Stimulated activated CD8-positive, alpha-beta memory T cell treated with anti-CD3 and anti-CD28 coated beads, Interleukin-15, amount 100 ng/mL, for 1 hour (primary cell): ENCODE measurements around the gene AIG1.

Source experiments
- DNase-seq: peaks from one replicate; pipeline ENCODE4 v3.0.0-alpha.2; 2020; ENCODE audit warnings: low read depth

AIG1 gene

DNA sequence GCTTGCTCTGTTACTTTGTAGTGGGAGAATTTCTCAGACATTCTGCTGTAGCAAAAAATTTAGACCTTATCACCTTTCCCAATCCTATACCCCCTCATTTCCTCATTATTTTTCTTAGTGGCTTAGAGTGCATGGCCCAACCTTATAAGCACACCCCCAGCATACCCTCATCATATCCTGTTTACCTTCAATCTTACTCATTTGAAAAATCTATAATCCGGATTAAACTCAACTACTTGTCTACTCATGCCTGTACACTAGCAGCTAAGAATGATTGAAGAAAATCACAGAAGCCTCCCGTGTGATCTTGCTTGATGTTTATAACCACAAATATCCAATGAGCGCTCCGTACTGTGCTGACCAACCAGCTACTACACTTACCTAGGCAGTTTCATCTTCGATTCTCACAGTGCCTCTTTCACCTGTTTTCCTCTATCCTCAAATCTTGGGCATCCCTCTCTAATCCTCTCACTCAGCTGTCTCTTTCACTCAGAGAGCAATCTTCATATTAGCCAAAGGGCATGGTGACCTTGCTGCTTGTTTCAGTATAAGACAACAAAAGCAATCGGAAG is 36.6 kb downstream of the AIG1 start:
- DNase-seq, result no peak

DNA sequence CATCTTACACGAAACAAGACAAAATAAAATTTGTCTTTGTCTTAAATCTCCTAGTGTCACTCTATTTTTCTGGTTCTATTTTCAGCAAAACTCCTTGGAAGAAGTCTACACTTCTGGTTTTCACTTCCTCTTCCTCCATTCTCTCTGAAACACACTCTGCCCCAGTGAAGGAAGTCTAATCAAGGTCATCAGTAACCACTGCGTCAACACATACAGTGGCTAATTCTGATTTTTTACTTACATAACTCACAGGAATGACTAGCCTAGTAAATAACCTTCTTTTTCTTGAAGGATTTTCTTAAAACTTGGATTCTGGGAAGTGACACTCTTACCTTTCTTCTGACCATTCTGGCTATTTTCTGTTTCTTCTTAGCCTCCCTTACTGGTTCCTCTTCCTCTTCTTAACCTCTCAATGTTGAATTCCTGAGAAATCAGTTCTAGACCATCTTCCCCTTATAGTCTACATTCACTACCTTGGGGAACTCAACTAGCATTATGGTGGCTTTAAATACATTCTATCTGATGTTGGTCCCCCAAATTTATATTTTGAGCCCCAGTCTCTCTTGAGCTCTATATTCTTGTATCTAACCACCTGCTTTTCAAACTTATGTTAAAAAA is 37.5 kb downstream of the AIG1 start:
- no peak for DNase-seq

DNA sequence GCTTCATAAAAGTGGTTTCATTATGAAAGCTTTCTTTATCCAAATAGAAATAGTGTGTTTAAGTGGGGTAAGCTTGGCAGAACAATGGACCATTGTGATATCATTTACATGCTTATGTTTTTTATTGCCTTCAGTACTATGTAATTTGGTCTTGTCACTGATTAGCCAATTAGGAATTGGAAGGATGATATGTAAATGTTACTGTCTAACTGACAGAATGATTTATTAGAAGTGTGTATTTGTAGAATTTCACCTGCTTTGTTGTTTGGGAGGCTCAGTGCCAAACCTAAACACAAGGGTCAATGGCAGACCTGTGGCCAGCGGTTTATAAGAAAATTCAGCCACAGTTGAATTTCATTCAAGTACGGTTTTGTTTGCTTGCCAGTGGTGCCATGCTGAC is 39.0 kb downstream of the AIG1 start:
- DNase-seq, result no peak

DNA sequence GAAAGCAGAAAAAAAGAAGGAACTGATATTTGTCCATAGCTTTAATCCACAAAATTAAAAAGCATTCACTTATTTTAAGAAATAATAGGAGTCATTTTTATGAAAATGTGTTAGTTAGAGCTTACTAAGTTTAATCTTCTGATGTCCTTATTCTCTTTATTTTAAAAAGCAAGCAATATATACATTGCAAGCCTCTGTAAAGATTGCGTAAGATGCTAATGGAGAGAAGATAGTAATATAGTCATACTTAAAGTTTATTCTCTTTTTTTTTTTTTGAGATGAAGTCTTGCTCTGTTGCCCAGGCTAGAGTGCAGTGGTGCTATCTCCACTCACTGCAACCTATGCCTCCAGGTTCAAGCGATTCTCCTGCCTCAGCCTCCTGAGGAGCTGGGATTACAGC is 39.7 kb downstream of the AIG1 start:
- no peak for DNase-seq

DNA sequence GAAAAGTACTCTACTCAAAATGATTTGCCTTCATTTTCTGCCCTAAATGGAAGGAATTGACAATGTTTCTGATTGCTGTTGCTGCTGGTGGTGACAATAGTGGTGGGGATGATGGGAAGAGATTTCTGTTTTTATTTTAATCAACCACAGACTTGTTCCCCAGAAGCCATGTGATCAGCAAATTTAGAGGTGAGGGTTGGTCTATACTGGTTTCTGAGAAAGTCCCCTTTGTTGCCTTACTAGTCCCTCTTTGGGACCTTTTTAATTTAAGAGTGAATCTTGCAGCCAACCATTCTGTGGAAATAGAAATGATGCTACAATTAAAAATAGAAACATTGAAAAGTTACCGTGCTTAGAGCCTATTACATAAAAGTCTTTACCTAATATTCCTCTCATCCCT is 43.2 kb downstream of the AIG1 start:
- DNase-seq, result no peak

DNA sequence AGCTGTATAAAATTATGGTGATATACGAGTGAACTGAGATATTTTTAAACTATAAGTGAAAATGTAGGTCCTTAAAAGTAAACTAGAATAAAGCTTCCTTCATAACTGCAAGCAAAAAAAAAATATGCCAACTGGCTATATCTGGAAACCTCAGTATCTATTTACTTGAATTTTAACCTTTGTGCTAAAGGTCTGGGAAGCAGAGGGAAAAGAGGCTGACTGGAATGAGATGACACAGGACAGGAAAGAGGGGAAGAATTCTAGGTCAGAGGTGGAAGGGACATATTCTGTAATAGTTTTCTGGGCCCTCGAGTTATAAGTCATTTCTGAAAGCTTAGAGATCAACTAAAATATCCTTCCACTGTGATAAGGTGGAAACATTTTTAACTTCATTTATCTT is 46.8 kb downstream of the AIG1 start:
- no peak for DNase-seq

DNA sequence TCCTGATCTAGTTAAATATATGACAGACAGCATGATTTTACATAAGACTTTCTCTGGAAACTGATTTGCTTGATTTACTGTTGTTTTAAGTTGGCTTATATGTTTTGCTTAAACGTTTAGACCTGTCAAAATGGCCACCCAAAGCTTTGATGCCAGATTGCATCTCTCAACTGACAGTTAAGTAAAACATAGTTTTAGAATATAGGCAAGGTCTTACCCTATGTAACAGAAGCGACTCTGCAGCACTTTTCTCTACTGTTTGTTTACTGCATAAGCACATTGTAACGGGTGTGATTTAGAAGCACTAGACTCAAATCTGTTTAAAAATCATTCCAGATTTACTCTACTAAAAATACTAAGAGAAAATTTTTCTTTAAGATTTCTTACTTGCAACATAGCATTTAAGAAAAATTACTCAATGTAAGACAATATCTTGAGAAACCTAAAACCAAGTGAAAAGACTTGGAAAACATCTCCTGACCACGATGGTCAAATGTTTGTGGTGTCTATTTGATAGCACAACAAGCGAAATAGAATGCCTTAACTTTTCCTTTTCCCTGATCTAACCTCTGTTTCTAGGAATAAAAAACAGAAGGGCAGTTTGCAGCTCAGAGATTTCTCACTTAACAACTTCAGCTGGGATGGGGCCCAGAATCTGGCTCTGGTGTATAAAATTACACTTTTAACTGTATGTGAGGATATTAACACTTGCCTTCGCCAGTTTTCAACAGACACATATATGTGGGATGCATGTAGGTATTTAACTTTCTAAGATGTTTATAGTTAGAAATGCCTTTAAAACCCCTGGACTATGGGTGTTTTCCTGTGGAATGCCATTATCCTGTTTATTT is 47.4 kb downstream of the AIG1 start:
- DNase-seq, result no peak

DNA sequence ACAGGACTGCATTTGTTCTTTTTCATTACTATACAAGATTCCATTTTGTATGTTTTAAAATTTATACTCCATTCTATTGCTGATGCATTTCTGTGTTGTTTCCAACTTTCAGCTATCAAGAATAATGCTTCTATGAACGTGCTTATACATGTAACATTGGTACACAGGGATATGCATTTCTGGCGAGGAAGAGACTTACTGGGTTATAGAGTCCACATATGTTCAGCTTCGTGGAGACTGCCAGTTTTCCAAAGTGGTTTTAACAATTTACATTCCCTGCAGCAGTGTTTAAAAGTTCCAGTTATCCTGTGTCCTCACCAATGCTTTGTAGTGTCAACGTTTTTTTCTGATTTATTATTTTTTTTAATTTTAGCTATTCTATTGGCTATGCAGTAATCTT is 48.5 kb downstream of the AIG1 start:
- DNase-seq, result no peak

DNA sequence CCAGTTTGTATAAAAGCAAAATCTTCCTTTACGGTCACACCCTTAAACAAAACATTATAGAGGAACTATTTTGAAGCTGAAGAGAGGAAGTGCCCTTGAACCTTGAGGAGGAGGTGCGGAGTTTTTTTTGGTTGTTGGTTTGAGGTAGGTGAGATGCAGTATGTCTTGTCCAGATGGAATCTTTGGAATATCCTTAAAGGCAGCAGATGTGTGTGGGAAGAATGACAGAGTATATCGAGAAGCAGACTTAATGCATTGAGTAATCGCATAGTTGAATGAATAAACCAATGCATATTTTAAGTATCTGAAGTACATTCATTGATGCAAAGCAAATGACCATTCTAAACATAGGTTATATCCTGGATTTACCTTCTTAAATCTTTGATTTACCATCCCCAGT is 49.9 kb downstream of the AIG1 start:
- DNase-seq, result no peak

DNA sequence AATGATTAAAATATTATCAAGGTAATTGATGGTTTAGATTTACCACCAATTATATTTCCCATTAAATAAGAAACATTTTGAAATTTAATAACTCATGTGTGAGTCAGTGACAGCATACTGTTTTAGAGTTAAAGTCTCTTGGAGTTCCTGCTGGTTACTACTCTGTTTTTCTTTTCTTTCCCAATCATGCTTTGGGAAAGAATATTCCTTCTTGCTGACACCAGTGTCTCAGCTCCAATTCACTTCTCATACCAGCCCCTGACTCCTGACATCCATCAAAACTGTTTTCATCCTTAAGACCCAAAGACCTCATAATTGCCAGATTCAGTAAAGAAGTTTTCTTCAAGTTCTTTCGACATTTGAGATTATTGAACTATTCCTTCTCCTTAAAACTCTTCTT is 50.3 kb downstream of the AIG1 start:
- no peak for DNase-seq

DNA sequence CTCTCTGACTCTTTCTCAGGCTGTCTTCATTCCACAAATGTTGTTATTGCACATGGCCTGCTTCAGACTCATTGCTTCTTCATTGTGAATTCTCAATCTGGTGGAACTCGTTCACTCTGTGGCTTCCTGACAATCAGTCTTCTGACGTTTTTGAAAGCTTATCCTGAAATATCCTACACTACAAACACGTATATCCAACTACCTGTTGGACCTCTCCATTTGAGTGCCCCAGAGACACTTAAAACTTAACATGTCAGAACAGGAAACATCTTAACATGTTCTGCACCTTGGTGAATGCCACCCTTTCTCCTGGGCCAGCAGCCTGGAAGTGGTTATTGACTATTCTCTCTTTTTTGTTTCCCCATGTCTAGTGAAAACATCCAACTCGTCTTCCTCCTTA is 50.8 kb downstream of the AIG1 start:
- DNase-seq, result no peak

DNA sequence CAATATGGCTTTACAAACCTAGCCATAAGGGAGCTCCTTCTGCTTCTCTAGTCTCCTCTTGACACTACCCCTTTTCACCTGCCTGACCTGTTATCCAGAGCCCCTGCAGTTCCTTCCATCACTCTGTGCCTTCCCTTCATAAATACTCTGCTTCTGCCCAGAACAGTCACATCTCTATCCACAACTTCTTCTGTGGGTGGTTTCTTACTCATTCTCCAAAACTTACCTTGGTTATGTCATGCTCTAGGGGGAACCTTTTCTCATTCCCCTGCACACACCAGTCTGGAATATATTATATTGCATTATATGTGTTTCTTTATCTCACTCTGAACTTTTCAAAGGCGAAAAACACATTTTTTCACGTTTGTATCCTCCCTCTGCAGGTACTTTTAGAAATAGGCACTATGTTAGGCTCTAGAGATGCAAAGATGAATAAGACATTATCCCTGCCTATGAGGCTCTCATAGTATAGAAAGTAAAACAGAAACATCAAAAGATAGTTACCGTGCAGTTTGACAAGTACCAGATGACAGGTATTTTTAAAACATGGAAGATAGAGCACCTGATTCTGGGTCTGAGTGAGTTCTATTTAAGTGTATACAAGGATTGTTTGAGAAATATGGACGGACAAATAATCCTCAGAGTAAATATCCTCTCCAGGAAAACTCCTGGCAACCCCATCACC is 51.5 kb downstream of the AIG1 start:
- DNase-seq, result no peak

DNA sequence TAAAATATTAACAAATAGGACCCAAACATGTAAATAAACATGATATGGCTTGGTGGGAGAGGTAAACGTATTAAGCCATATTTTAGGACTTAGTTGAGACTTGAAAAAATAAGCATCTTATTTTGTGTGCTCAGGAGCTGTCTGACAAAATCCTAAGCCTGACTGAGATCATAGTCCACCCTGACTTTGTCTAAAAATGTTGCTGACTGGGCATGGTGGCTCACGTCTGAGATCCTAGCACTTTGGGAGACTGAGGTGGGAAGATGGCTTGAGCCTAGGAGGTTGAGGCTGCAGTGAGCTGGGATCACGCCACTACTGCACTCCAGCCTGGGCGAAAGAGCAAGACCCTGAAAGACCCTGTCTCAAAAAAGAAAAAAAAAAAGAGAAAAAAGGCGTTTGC is 52.1 kb downstream of the AIG1 start:
- no peak for DNase-seq

DNA sequence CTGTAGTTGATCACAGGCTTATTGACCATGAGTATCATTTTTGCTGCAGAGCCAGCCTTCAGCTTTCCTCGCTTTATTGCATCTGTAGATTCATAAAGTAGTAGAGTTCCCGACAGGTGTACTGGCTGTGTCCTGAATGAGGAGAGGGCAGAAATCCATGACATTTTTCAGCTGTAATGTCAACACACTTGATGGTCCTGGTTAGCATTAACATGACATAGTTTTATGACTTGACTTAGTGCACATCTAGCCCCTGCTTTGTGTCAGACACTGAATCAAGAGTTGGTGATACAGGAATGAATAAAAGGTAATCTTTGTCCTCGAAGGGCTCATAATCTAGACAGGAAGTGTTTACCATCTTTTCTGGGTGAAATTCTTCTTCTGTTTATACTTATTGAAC is 55.0 kb downstream of the AIG1 start:
- DNase-seq, result no peak

DNA sequence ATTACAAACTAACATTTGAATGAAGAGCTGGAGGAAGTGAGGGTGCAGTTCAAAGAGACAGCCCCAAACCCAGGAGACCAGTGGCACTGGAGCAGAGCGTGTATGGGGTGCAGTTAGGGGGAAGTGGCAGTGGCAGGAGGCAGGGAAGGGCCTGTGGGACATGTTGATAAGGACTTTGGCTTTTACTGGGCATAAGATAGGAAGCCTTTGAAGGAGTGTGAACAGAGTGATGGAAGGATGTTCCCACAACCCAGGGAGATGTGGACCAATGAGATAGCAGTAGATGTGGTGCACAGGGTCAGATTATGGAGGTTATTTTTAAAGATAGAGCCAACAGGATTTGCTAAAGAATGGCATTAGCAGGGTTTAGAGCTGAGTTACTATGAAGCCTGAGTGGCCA is 56.4 kb downstream of the AIG1 start:
- no peak for DNase-seq

DNA sequence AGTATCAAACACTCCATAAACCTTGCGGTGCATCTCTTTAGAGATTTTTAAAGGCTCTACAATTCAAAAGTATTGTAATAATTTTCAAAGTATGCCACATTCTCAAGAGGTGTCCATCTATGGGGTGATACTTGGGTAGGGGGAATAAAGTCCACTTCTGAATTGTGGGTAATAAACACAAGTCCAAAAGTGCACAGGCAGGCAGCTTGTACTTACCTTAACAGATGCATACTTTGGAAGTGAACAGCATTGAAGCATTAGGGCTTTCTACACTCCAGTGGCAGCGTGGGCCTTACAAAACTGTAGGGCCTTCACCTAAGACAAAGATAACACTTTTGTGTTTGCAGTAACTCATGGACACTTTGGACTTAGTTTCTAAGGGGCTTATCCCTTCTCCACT is 58.6 kb downstream of the AIG1 start:
- DNase-seq, result no peak

DNA sequence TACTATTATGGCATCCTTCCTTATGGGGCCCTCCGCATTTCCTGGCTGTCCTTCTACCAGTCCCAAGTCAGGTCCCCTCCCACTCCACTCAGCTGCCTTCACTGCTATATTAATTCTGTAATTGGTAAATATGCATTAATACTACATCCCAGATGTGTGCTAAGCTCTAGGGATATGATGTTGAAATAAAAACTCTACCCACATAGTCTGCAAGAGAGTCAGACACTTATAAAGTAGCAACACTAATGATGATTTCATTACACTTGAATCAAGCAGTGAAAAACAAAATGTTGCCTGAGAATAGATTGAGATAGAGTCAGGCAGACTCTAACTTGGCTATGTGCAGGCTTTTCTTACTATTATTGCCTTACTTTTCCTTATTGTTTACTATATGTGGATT is 62.4 kb downstream of the AIG1 start:
- no peak for DNase-seq

DNA sequence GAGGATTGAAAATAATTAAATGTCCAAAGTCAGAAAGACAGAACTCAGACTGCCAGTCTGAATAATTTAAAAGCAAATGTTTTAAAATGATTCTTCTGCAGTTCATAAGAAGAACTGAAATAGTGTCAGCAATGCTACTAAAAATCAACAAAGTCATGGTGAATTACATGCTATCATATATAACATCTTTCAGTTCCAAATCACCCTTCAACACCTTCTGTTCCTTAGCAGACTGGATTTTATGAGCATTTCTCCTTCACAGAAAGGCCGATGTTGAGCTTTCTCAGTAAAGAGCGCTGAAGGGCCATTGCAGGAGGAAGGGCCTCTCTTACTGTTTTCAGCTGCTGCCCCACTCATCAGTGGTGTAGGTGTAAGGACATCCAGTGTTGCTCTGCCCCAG is 63.3 kb downstream of the AIG1 start:
- no peak for DNase-seq

DNA sequence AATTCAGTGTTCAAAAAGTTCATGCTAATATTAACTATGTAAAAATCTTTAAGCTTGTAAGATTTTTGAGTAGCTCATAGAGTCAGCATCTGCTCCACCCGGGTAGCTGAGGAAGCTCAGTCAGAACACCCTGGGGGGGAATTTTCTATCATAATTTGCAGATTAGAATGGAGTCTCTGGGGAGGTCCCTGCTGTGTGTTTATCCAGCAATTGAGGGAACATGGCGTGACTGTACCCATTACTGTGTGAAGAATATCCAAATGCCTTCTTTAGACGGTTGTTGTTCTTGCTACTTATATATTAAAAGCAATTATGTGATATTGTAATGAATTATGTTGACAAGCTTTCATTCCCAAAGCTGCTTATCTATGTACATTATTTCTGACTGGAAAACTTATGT is 64.8 kb downstream of the AIG1 start:
- DNase-seq, result no peak

DNA sequence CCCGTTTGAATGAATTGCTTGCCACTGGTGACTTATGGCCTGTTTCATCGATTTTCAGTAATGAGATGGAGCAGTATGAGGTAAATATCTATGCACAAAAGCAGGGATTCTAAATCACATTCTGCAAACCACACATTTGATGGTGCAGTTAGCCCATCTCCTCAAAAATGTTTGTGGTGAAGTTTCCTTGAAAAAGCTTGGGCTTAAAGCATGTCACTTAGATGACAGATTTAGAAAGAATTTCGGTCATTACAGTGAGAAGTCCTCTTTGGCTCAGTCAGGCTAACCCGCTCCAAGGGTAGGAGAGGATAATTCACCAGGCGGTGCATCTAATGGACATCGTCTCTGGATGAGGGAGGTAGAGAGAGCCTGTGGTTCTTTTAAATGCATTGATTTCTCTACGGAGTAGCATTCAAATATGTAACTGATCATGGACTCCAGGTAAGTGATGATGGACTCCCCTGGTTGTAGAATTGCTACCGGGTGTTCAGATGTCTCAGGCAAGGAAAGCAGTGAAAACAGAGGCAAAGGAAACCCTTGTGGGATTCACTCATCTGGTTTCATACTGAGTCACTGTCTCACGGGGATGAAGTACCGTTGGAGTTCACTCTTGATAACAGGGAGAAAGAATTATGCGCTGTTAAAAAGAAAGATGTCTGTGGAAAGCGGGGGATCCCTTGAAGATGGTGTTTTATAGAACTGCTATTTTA is 65.3 kb downstream of the AIG1 start:
- no peak for DNase-seq

DNA sequence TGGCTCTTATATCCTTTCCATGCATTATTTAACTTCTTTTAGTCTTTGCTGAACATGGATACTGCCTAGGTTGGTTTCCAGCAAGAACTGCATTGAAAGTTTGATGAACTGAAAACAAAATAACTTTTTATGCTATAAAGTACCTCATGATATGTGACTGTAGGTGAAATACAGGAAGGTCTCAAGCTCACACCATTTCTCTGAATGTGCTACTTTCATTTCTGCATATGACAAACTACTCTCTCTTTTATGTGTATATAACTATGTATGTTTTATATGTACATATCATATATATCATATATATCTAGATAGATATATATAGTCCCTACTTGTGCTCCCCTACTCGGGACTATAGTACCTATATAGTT is 65.9 kb downstream of the AIG1 start:
- no peak for DNase-seq

DNA sequence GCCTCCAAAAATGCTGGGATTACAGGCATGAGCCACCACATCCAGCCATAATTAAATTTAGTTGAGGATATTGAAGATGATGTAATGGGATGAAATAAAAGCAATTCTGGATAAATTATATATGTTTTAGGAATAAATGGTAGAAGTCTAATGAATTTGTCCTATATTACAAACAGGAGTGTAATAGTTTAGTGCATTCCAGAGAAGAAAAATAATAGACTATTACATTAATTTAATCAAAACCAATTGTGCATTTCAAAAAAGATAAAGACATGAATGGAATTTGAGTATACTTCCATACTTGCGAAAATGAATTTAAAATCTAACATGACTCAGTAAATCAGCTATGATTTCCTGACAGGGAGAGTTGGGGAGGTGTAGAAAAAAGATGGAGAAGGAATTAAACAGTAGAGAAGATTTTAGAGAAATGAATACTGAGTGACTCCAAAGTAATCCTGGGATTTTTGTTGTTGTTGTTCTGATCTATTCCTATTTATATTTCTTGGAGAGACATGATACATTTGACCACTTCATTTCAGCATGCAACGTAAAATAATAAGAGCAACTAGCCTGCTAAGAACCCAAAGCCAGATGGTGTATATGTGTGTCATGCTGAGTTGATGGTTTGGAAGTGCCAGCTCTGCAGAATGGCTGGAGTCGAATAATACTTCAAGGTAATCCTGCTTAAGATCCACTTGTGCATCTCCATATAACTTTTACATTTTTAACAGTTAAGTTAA is 67.4 kb downstream of the AIG1 start:
- DNase-seq, result no peak
